PFSK-1 (cell line): Measurements from ENCODE around the gene PCDHGA1.

Experiments
- POLR2AphosphoS5 ChIP-seq: IDR thresholded peaks from 2 replicates; pipeline ENCODE4 v1.6.1; 2012; ENCODE audit warnings: low read depth, mild to moderate bottlenecking, control low read depth, low read length, moderate library complexity
- REST ChIP-seq, 2 experiments: IDR thresholded peaks; 2 replicates each; pipeline versions ENCODE4 v1.6.1 to v1.8.0; 2011 to 2012; ENCODE audit warnings: low read depth in 2 of 2, low read length in 2 of 2, control low read depth in 1 of 2, inconsistent platforms in 1 of 2, mild to moderate bottlenecking in 1 of 2, moderate library complexity in 1 of 2; ENCODE audit not compliant: insufficient read depth in 1 of 2
- SIN3A ChIP-seq: IDR thresholded peaks from 2 replicates; pipeline ENCODE4 v1.6.1; 2012; ENCODE audit warnings: mild to moderate bottlenecking, low read length, moderate library complexity, borderline replicate concordance; ENCODE audit not compliant: insufficient read depth
- TAF1 ChIP-seq: IDR thresholded peaks from 2 replicates; pipeline ENCODE4 v1.6.1; 2012; ENCODE audit warnings: low read length, control low read depth, borderline replicate concordance; ENCODE audit not compliant: insufficient read depth

- TF ChIP-seq POLR2AphosphoS5 (no peak), SIN3A (no peak), TAF1 (no peak), REST (IDR thresholded peaks at IDR 0.05; ENCODE audit: insufficient read depth in 1 of 2, low read depth in 2 of 2, low read length in 2 of 2) (no peak)
Observed at GRCh38 chr5:141420855-141421488, 90.7 kb downstream of the PCDHGA1 start, which contains the start of gene PCDHGA11.
